CD4-positive, alpha-beta T cell treated with Interleukin-10 for 1 hour (primary cell): Measurements from ENCODE around the gene CGB7.

Source experiments
- DNase-seq: peaks from one replicate; pipeline ENCODE4 v3.0.0-alpha.2; 2020

CGB7 gene

GRCh38 chr19:49014870-49015255 is 42.7 kb downstream of the CGB7 start:
- DNase-seq, result no peak

DNA sequence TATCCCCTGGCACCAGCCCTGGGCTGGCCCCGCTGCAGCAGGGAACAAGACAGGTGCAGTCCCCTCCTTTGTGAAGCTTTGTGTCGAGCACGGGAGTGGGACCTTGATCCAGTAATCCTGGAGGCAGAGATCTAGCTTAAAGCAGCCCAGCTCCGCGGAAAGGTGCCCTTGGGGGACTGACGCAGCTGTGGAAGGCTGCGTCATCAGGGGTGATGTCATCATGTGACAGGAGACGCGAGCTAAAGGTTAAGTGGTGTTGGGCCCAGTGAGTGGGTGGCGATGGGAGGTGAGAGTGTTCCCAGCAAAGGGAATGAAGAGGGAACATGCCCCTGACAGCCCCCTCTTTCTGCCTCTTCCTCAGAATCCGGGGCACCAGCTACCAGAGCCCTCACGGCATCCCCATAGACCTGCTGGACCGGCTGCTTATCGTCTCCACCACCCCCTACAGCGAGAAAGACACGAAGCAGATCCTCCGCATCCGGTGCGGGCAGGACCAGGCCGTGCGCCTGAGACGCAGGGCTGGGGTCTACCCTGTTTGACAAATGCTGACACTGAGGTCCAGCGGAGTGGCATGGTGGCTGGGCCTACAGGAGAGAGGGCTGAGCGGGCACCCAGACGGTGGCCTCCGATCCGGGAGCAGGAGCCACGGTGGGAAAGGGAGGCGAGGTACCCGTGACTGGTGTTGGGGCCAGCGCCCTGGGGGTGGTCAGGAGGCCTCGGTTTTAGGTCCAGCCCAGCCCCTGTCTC is 43.3 kb downstream of the CGB7 start:
- DNase-seq, result no peak

GRCh38 chr19:49011194-49011593 is 46.4 kb downstream of the CGB7 start:
- no peak for DNase-seq

DNA sequence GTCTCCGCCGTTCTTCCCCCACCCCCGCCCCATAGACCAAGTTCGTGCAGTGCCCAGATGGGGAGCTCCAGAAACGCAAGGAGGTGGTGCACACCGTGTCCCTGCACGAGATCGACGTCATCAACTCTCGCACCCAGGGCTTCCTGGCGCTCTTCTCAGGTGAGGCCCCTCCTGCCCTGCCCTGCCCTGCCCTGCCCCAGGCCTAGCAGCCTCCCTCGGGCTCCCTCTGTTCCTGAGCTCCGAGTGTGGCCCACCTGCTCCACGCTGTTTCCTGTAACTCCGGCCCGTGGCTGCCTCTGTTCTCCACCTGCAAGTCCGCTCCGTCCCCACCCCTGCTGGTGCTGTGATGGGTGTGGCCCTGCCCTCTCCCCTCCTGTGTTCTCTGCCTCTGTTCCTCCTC is 47.1 kb downstream of the CGB7 start:
- no peak for DNase-seq

DNA sequence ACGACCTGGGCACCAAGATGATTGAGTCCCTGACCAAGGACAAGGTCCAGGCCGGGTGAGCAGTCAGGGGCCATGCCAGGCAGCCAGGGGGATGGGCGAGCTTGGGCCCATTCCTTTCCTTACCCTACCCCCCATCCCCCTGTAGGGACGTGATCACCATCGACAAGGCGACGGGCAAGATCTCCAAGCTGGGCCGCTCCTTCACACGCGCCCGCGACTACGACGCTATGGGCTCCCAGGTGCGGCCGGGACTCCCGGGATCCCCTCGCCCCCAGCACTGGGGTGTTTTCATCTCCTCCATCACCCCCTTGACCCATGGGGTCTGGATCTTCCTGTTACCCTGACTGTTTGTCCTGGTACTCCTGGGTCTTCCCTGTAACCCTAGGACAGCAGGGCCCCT is 47.7 kb downstream of the CGB7 start:
- DNase-seq, result no peak

GRCh38 chr19:49006905-49007304 is 50.6 kb downstream of the CGB7 start:
- DNase-seq, result no peak

GRCh38 chr19:49004964-49005614 is 52.5 kb downstream of the CGB7 start:
- DNase-seq, result no peak
